Thyroid gland (tissue), 4 donors: ENCODE results near the gene GLYAT. TPM values are rescaled to one million over a fixed set of nuclear protein-coding genes. Genes with fewer than 3 reads are reported as not detected.

Source experiments
- DNase-seq, 2 donors: peaks; one replicate each; pipeline ENCODE4 v3.0.0-alpha.2; 2019
- H3K27ac ChIP-seq, 3 donors: fragments of 200-600 bp; sonication (generic); 1 replicate in 2 of 3; 2 replicates in 1 of 3; pipeline ENCODE4 v1.5.1; 2016 to 2019; ENCODE audit warnings: mild to moderate bottlenecking in 1 of 3, moderate library complexity in 1 of 3
- H3K27me3 ChIP-seq: fragments of 200-600 bp; sonication (generic); one replicate; pipeline ENCODE4 v1.5.1; 2019
- H3K36me3 ChIP-seq, 2 donors: fragments of 200-600 bp; sonication (generic); one replicate each; pipeline ENCODE4 v1.5.1; 2016 to 2019
- H3K4me1 ChIP-seq, 2 donors: fragments of 200-600 bp; sonication (generic); one replicate each; pipeline ENCODE4 v1.5.1; 2017 to 2019
- H3K4me3 ChIP-seq, 3 donors: fragments of 200-600 bp; sonication (generic); replicated peaks in 1 of 3; 1 replicate in 2 of 3; 2 replicates in 1 of 3; pipeline ENCODE4 v1.5.1; 2016; ENCODE audit warnings: mild to moderate bottlenecking in 1 of 3
- H3K9me3 ChIP-seq: fragments of 200-600 bp; sonication (generic); one replicate; pipeline ENCODE4 v1.5.1; 2017
- CTCF ChIP-seq, 6 experiments: fragments of 200-600 bp in 3 of 6; fragments of 450-650 bp in 3 of 6; sonication (generic) in 3 of 6; IDR thresholded peaks; one replicate each; pipeline ENCODE4 v1.5.1; 2016 to 2019; ENCODE audit warnings: antibody characterized with exemption in 6 of 6, mild to moderate bottlenecking in 2 of 6, inconsistent platforms in 1 of 6, moderate library complexity in 1 of 6
- POLR2A ChIP-seq, 2 donors: fragments of 450-650 bp; IDR thresholded peaks; one replicate each; pipeline ENCODE4 v1.6.1; 2017; ENCODE audit warnings: antibody characterized with exemption in 2 of 2, mild to moderate bottlenecking in 2 of 2, moderate library complexity in 1 of 2
- WGBS, 2 donors: methylation state at CpG; one replicate each; pipeline ENCODE4 v1.1.5; 2017; 5-methylcytosine and 5-hydroxymethylcytosine counted together
- intact Hi-C: fragments of 100-400 bp; cut with DNase I; formaldehyde crosslinking; loops from one replicate; pipeline ENCODE4 v1.15.1; 2023
- total RNA-seq, 4 donors: library from RNA; depleted of rRNA; stranded (reverse); fragments of >200 nt; gene quantifications; one replicate each; pipeline ENCODE4 v1.2.3, GENCODE V29; 2016

GLYAT gene
- total RNA-seq, 4 donors from 2014 or later, result not detected

- WGBS, 2 donors, result 76% methylated on average over 4 of the region's 4 CpGs
- no peak overlapping the region for H3K4me3 ChIP-seq
- no peaks in the 10 kb centered on the region for H3K4me1 ChIP-seq
- DNase-seq, result no peak
- TF ChIP-seq POLR2A (IDR thresholded peaks at IDR 0.05), result no peak
- H3K27ac ChIP-seq, result no peak overlapping the region
- intact Hi-C loops, result no loop called here
- H3K27me3 ChIP-seq, result no peaks in the 10 kb centered on the region
- H3K9me3 ChIP-seq, result no peaks in the 10 kb centered on the region
- H3K36me3 ChIP-seq, result no peaks in the 10 kb centered on the region
These were observed 3.1 kb upstream of the GLYAT start for GRCh38 chr11:58734681-58735490.

- Histone ChIP-seq H3K4me1 (no peaks in the 10 kb centered on the region), H3K27ac (no peak overlapping the region), H3K9me3 (no peaks in the 10 kb centered on the region), H3K4me3 (no peak overlapping the region), H3K36me3 (no peaks in the 10 kb centered on the region), H3K27me3 (no peaks in the 10 kb centered on the region)
- intact Hi-C loops, result no loop called here
- TF ChIP-seq CTCF (IDR thresholded peaks at IDR 0.05) (no peak), POLR2A (IDR thresholded peaks at IDR 0.05) (no peak)
- DNase-seq, result no peak
These were observed 1.1 kb downstream of the GLYAT start for GRCh38 chr11:58730507-58731089.

DNA sequence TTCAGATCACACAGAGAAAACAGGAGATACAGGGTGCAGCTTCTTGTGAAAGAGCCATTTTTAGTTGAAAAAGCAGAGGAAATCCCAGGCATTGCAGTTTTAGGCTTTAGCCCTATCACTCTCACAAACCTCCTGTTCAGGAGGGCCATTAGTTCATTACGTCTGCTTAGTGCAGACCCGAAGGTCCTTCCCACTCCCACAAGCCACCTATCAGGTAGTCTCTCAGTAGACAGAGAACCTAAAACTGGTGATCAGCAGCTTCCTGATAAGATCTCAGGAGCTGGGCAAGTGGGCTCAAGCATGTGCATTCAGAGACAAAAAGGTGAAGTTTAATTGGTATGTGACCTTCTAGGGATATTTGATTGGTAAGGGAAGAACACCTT, 4.3 kb downstream of the GLYAT start:
- H3K4me3 ChIP-seq, result no peak overlapping the region
- H3K36me3 ChIP-seq, result no peaks in the 10 kb centered on the region
- H3K9me3 ChIP-seq, result no peaks in the 10 kb centered on the region
- no peaks in the 10 kb centered on the region for H3K4me1 ChIP-seq
- 64 to 86% methylated on average over 2 of the region's 2 CpGs for WGBS, 2 donors
- no peaks in the 10 kb centered on the region for H3K27me3 ChIP-seq
- DNase-seq, result no peak
- no peak for TF ChIP-seq CTCF (IDR thresholded peaks at IDR 0.05)
- TF ChIP-seq POLR2A (IDR thresholded peaks at IDR 0.05), result no peak
- intact Hi-C loops, result no loop called here
- H3K27ac ChIP-seq, result no peak overlapping the region

- WGBS, 2 donors, result 47 to 49% methylated on average over 2 of the region's 2 CpGs
These were observed 4.9 kb downstream of the GLYAT start for GRCh38 chr11:58726737-58727414.

More at GRCh38 chr11:58726737-58727414, 4.9 kb downstream of the GLYAT start:
- Histone ChIP-seq H3K4me3 (no peak overlapping the region), H3K4me1 (no peaks in the 10 kb centered on the region), H3K27me3 (no peaks in the 10 kb centered on the region), H3K36me3 (no peaks in the 10 kb centered on the region), H3K9me3 (no peaks in the 10 kb centered on the region), H3K27ac (no peak overlapping the region)
- no peak for DNase-seq
- intact Hi-C loops, result no loop called here
- TF ChIP-seq POLR2A (IDR thresholded peaks at IDR 0.05) (no peak), CTCF (IDR thresholded peaks at IDR 0.05) (no peak)
